SHP77 (cell line): ENCODE data around the gene TTLL13.
"Not testable (repeated sequence)": the region's sequence is repeated elsewhere in the genome, so short reads cannot be mapped to it uniquely, and the experiment has no call there.

Experiments used
- DNase-seq, 2 experiments: peaks; one replicate each; lab custom pipeline; 2025; lab: John Stamatoyannopoulos, UW

The TTLL13 gene

DNA sequence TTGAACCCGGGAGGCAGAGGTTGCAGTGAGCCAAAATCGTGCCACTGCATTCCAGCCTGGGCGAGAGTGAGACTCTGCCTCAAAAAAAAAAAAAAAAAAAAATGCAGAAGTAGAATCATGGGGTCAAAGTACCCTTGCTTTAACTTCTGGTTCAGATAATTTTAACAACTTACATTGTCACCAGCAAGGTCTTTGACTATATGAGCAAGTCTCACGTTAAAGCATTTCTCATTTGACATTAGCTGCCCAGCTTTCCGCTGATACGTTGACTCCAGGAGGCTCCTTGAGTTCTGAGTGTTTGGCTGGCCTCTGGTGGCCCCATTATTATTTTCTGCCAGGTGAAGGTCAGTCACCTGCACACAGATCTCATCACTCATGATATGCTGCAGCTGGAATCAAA, 32.3 kb downstream of the TTLL13 start:
- DNase-seq, result not testable (repeated sequence)

DNA sequence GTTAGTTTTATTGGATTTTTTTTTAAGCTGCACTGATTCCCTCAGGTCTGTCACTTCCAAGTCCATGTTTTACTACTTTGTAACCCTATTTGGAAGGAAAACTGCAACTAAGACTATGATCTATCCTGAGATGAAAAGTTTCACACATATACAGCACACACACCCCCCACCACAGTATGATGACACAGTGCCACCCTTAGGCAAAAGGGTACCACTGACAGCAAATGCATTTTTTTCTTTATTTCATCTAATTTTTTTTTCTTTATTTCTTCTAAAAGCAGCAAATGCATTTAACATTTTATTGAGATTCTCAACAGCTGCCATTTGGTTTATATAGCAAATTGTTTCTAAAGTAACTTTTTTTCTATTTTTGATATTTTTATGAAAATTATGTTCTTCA, 37.3 kb downstream of the TTLL13 start:
- DNase-seq, result peak in 1 of 2 experiments; percentile 20

DNA sequence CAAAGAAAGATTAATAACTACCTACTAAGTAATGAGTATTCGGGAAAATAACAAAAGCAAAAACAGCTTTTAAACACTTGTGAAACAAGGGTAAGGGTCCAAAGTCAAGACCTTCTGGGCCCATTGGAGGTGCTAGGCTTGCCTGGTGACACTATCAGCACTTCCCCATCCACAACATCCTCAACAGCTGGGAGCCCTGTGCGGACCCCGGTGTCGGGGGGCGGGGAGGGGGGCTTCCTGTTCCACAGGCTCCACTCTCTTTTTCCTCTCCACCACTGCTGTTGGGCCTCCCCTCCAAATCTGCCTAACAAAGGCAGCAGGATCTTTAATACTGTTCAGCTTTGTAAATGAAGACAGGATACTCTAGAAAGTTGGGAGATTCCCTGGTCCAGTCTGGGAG, 37.7 kb downstream of the TTLL13 start:
- DNase-seq, result no peak

DNA sequence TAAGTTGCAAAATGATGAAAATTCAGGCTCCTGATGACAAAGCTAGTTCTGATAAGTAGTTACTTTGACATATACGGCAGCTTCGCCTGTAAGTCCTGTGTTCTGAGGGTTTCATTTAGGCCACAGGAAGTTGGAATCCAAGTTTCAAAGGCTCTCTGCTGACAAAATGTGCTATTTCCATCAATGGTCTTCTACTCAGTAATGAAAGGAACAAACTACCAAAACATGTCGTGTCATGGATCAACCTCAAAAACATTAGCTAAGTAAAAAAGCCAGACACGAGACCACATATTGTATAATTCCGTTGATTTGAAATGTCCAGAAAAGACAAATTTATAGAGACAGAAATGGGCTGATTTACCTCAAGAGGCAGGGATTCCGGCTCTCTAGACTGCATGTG, 38.6 kb downstream of the TTLL13 start:
- no peak for DNase-seq

DNA sequence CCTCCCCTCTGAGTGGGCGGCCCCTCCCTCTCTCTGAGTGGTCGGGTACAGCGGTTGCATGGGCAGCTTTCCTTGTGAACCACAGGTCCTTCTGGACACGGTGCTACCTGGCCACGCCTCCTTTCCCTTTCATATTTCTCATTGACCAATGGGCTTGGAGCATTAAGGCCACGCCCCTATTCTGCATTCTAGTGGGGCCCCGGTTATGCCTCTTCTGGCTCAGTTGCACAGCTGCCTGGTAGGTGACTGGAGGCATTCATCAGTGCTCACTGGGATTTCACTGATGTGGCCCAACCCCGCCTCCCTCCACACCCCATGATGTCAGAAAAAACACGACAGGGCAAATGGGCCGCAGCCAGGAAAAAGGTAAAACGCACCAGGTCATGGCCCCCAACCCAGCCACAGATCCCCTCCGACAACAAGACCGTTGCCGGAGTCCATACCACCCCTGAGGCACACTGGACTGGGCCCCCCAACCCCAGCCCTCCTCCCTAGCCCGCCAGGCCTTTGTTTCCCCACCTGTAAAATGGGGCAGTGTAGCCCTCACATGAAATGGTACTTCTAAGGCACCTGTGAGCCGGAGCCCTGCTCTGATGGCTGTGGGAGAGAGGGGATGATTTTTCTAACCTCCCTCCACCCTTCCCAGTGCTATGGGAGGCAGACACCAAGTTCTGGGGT, 42.5 kb downstream of the TTLL13 start:
- DNase-seq, result peak; percentile 89 to 90

DNA sequence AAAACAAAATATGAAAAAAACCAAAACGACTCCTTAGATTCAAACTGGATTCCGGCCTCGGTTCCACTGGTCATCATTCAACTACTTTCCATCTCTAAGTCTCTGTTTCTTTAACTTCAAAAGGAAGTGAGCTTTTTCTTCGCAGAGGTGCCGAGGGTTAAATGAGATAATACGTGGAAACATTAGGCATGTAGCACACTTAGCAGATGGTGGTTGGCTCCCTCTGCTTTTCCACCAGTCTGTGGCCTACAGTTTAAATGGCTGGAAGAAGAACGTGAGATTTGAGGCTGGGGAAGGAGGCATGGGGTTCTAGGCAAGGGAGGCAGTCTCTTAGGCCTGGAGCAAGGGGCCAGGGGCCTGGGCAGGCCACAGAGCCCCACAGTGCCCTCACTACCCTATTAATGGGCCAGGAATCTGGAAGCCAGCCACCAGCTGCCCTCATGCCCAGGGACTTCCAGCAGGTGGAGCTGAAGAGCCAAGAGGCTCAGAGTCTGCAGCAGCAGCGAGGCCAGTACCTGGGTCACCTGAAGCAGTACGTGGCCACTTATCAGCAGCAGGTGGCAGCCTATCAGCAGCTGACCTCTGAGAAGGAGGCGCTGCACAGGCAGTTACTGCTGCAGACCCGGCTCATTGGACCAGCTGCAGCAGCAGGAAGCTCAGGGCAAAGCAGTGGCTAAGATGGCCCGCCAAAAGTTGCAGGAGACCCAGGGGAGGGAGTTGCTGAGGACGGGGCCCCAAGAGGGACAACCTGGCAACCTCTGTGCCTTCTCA, 43.9 kb downstream of the TTLL13 start:
- DNase-seq, result peak; percentile 56 to 78

DNA sequence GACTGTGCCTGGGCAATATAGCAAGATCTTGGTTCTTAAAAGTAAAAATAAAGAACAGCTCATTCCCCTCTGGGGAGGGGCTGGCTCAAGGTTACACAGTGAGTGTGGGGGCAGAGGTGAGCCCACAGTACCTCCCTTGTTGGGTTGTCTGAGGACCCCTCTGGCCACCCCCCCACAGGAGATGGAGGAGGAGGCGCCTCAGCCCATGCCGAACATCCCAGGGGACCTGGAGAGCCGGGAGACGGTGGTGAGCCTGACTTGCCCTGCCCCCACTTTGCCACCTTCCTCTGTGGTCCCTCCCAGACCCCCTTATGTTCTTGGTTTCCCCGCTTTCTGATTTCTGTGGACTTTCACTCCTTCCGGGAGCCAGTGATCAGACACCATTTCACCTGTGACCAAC, 44.8 kb downstream of the TTLL13 start:
- DNase-seq, result no peak

DNA sequence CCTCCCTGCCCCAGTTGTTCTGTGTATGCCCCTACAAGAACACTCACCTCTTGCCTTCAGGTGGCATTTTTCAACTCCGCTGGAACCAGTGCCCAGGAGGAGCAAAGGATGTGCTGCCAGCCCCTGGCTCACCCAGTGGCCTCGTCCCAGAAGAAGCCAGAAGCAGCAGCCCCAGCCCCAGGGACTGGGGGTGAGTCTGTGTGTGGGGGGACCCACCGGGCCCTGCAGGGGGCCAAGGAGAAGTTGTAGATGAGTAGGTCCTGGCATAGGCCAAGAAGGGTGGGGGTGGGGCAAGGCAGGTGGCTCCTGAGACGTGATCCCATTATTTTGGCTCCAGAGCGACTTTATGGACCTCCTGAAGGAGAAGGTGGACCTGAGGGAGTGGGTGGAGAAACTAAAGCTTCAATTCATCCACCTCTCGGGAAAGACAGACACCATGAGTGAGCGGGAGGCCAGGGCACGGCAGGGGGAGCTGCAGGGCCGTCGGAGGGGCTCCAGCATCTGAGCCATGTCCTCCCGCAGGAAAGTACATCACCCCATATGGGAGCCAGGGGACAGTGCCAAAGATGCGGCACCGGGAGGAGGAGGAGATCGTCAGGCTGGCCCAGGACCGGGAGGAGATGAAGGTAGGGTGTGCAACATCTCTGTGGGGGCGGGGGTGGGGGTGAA, 45.4 kb downstream of the TTLL13 start:
- DNase-seq, result peak; percentile 31 to 39

DNA sequence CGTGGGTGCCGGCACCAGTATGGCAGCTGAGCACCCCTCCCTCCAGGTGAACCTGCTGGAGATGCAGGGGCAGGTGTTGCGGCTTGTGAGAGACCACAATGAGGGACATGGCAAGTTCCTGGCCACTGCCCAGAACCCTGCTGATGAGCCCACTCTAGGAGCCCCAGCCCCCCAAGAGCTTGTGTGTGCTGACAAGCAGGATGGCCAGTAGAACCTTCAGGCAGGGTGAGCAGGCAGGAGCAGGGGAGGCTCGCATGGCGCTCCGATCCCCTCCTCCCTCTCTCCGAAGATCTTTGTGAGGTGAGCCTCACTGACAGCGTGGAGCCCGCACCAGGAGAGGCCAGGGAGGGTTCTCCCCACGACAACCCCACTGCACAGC, 45.9 kb downstream of the TTLL13 start:
- no peak for DNase-seq

DNA sequence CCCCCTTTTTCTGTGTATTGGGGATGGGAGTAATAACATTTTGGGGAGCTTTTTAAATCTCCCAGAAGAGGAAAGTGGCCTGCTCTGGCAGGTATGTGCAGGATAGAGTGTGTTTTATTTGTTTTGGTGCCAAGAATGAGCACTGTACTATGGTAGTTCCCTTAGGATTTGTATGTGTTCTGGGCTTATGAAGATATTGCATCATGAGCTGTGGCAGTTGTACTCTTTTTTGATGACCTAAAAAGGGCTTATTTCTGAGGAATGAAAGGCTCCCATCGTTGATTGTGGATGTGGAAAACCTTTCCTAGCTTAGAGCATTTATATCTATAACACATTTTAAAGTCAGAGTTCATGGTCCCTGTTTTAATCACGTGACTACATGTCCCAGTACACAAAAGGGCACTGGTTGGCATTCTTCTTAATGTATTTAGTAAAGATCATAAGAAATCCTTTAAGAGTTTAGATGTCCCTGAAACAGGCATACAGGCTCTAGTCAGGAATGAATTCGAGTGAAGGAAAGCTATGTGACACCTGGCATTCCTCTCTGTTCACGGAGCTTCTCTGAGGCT, 47.0 kb downstream of the TTLL13 start:
- not testable (repeated sequence) for DNase-seq

DNA sequence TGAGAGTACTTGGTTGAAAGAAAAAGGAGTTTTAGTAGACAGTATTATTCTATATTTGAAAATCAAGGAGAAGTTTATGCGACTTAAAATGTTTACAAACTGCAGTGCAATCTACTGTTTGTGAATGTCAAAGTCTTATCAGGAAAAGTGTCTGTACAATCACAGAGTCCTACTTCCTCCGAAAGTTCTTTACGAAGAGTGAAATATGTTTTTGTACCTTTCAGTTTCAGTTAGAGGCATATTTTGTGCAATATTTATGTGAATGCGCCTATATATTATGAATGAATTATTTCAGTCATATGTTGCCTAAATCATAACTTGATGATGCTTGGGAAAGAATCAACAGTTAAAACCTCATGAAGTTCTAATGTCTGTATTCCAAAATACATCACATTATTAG, 47.7 kb downstream of the TTLL13 start:
- no peak for DNase-seq

DNA sequence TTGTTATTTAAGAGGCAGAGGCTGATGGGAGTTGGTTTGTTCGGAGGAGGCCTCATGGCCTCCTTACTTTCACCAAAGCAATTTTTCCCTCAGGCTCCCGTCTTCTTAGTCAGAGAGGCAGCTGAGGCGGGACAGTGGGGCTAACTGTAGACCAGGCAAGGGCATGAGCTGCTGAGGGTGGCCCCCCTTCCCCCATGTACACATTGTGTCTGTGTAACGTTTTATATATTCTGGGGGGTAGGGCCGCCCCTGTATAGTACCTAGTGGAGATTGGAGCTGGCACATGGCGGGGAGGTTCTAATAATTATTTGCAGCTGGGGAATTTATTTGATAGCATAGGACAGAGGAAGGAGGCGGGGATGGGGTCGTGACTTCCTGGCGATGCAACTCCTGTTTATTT, 51.2 kb downstream of the TTLL13 start:
- DNase-seq, result no peak

DNA sequence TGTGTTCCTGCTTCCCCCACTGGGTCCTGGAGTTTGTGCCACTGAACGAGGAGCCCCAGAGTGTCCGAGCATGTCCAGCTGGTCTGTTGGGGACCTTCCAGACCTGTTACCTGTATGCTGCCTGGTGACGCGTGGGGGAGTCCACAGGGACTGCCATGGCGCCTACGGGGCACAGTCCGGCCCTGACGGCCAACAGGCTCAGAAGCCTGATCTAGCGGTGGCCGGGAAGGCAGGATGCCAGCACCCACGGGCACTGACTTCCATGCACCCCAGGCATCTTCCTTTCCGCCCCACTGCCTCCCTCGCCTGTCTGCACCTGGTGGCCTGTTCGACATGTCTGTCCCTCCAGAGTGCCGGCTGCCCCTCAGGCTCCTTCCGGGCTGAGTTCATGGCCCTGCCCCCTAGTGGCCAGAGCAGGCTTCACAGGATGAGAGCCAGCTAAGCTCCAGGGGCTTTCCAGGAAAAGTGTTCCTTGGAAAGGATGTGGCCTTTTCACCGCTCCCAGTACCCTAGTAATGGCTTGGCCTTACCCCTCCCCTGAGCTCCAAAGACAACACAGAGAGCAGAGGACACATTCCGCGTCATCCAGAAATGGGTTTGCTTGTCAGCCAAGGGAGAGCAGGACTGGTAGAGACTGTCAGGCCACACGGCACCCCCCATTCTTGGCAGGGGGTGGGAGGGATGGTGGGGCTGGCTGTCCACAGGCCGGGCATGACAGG, 51.8 kb downstream of the TTLL13 start:
- DNase-seq, result peak; percentile 62 to 71

DNA sequence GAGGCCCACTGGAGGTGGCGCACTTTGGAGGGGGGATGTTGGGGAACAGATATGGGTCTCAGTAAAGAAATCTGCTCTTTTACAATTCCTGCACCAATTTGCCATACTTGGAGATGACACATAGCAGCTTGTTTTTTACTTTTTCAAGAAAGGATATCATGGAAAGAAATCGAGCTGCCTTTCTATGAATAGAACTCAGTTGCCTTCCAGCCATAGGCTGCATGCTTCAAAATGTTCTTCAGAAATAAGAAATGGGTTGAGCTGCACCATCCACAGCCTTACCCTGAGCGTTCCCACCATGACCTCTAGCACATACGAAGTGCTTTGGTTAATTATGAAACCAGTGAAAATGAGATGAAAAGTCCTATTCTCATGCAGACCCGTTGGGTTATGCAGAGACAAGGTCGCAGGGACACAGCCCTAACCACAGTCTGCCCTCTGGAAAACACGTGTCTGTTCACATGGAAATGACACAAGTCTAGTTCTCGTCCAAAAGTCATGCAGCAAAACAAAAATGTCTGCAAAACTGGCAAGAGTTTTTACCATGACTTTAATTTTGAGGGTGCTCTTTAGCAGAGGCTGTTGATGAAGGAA, 52.4 kb downstream of the TTLL13 start:
- DNase-seq, result no peak

DNA sequence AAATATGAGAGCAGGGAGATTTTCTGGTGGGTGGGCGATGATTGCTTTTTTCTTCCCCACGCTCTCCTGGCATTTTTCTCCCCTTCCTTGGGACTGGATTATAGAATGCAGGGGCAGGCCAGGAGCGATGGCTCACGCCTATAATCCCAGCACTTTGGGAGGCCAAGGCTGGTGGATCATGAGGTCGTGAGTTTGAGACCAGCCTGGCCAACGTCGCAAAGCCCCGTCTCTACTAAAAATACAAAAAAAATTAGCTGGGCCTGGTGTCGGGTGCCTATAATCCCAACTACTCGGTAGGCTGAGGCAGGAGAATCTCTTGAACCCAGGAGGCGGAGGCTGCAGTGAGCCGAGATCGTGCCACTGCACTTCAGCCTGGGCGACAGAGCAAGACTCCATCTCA, 56.0 kb downstream of the TTLL13 start:
- not testable (repeated sequence) for DNase-seq

DNA sequence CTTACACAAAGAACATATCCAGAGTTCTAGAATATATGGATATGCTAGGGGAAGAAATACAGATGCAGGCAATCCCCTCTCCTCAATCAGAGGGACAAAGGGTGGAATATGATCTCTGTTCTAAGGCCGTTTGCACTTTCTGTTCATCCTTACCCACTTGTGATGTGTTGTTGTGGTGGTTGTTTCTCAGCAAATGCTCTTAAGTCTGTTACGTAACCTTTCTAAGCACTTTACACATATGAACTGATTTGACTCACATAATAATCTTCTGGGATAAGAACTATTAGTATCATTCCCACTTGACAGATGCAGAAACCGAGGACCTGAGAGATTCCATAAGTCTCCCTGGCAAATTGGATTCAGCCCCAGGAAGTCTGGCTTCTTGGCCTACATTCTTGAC, 56.6 kb downstream of the TTLL13 start:
- no peak for DNase-seq

DNA sequence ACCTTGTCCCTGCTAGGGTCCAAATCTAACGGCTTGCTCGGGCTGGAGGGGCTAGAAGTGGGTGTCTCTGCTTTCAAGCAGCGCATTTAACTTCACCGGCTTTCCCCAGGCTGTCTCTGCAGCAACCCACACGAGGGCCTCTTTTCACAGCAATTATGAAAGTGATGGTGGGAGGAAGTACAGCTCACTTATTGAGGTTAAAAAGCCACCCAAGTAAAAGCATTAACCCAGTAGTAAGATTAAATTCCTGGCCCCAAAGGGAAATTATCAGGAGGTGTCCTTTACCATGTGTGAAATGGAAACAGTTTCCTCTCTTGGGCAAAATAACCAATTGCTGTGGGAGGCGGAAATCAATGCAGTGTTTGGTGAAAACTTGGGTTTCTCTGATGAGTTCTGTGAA, 57.2 kb downstream of the TTLL13 start:
- DNase-seq, result no peak

DNA sequence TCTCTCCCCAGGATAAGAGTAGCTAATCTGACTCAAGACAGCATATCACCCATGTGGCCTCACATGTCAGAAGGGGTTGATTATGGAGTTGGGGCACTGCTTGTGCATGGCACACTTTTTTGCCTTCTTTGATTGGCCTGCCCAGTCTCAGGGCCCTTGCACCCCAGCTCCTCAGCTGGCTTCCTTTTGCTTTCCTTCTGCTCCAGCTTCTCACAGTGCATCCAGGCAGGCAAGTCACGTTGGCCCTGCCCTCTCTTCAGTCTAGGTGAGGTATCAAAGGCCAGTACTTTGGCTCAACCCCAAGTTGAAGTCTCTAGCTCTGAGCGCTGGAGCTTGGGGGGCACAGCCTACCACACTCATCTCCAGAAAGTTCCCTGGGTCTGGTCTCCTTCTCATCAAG, 58.3 kb downstream of the TTLL13 start:
- DNase-seq, result no peak

DNA sequence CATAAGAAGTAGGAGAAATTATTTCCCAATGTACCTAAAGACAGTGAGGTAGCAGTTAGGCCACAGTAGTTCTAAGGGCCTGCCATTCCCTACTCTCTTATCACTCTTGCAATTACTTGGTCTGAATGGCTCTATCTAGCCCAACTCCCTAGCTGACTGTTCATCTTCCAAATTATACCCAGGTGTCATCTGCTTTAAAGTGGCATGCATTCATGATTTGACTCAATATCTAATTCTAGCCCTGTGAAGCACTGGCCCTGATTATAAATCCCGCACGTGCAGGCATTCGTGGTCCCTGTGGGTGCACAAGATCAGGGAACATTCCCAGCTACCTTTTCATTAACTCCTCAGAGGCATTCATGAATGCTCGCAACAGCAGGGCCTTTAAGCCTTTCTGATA, 59.7 kb downstream of the TTLL13 start:
- DNase-seq, result no peak
